A549 (cell line): ENCODE results near the gene PCNX3.

Experiments
- BHLHE40 ChIP-seq: IDR thresholded peaks from 2 replicates; pipeline ENCODE4 v1.6.1; 2012; ENCODE audit warnings: low read depth, low read length, inconsistent platforms
- CEBPB ChIP-seq, 2 experiments: fragments of >200 bp in 1 of 2; sonication (Bioruptor Twin) in 1 of 2; formaldehyde crosslinking in 1 of 2; IDR thresholded peaks; 2 replicates each; pipeline ENCODE4 v1.6.1; 2012 to 2016
- CHD2 ChIP-seq: fragments of 150-350 bp; IDR thresholded peaks from 2 replicates; pipeline ENCODE4 v1.6.1; 2014; ENCODE audit warnings: low read length; ENCODE audit not compliant: partially characterized antibody
- CHD4 ChIP-seq: fragments of 200-600 bp; sonication (generic); IDR thresholded peaks from 2 replicates; pipeline ENCODE4 v1.6.1; 2016; ENCODE audit warnings: antibody characterized with exemption, mild to moderate bottlenecking, borderline replicate concordance
- CTCF ChIP-seq: fragments of >200 bp; sonication (Bioruptor Twin); formaldehyde crosslinking; IDR thresholded peaks from 3 replicates; pipeline ENCODE4 v1.5.1; 2016
- HDAC2 ChIP-seq: fragments of 200-600 bp; sonication (generic); IDR thresholded peaks from 2 replicates; pipeline ENCODE4 v1.6.1; 2016
- HMGXB4 ChIP-seq: fragments of 250-450 bp; sonication (Bioruptor Pico); IDR thresholded peaks from 2 replicates; pipeline ENCODE4 v1.5.0; 2021; ENCODE audit warnings: mild to moderate bottlenecking, moderate library complexity, borderline replicate concordance
- JUN ChIP-seq, 2 experiments: fragments of >200 bp; sonication (Bioruptor Twin); formaldehyde crosslinking; IDR thresholded peaks; 2 replicates in 1 of 2; 3 replicates in 1 of 2; pipeline ENCODE4 v1.6.1; 2016 to 2017
- JUNB ChIP-seq: fragments of >200 bp; sonication (Bioruptor Twin); formaldehyde crosslinking; IDR thresholded peaks from 2 replicates; pipeline ENCODE4 v1.6.1; 2016
- MAX ChIP-seq: IDR thresholded peaks from 2 replicates; pipeline ENCODE4 v1.6.1; 2012
- NPAS2 ChIP-seq: fragments of 250-450 bp; sonication (Bioruptor Pico); IDR thresholded peaks from 2 replicates; pipeline ENCODE4 v1.8.0; 2022; ENCODE audit warnings: mild to moderate bottlenecking, moderate library complexity, borderline replicate concordance
- RCOR1 ChIP-seq: fragments of 150-350 bp; IDR thresholded peaks from 2 replicates; pipeline ENCODE4 v1.6.1; 2014; ENCODE audit warnings: antibody characterized with exemption, low read length, low read depth
- SMC3 ChIP-seq: fragments of >200 bp; sonication (Bioruptor Twin); formaldehyde crosslinking; IDR thresholded peaks from 3 replicates; pipeline ENCODE4 v1.6.1; 2018; ENCODE audit warnings: inconsistent platforms

- TF ChIP-seq CTCF (no peak), CEBPB (IDR thresholded peaks at IDR 0.05) (no peak), JUNB (no peak), SMC3 (no peak), HDAC2 (no peak), NPAS2 (CRISPR knock-in tag) (no peak), BHLHE40 (no peak), CHD2 (no peak), HMGXB4 (no peak), CHD4 (no peak), RCOR1 (no peak), JUN (IDR thresholded peaks at IDR 0.05) (no peak), MAX (no peak)
Observed at GRCh38 chr11:65611758-65612603, 3.6 kb upstream of the PCNX3 start.
